Right cardiac atrium (tissue), 5 donors: ENCODE data around the gene HEXIM2. TPM values are rescaled to one million over a fixed set of nuclear protein-coding genes. Genes with fewer than 3 reads are reported as not detected.

ENCODE experiments used
- ATAC-seq, 2 donors: fragments of 200-7000 bp; cut with Tn5 transposase; one replicate each; pipeline versions ENCODE4 v1.8.0 to v1.9.1; 2020; ENCODE audit warnings: moderate library complexity in 2 of 2, mild to moderate bottlenecking in 1 of 2
- DNase-seq, 3 donors: peaks; one replicate each; pipeline ENCODE4 v3.0.0-alpha.2; 2020
- H3K27ac ChIP-seq: one replicate; pipeline ENCODE4 v1.5.1; 2013; ENCODE audit warnings: mild to moderate bottlenecking, low read length, control low read depth, moderate library complexity
- H3K27me3 ChIP-seq: one replicate; pipeline ENCODE4 v1.6.1; 2013; ENCODE audit not compliant: control insufficient read depth, insufficient read depth
- H3K4me1 ChIP-seq: one replicate; pipeline ENCODE4 v1.6.1; 2013; ENCODE audit warnings: low read length; ENCODE audit not compliant: control insufficient read depth, insufficient read depth
- H3K4me3 ChIP-seq: one replicate; pipeline ENCODE4 v1.5.1; 2013; ENCODE audit warnings: low read length, control low read depth
- H3K9me3 ChIP-seq: one replicate; pipeline ENCODE4 v1.6.1; 2013; ENCODE audit warnings: low read length; ENCODE audit not compliant: control insufficient read depth
- WGBS: extraction: QIAGEN DNeasy Blood & Tissue Kit; methylation state at CpG from one replicate; pipeline ENCODE4 v1.1.7; 2013; 5-methylcytosine and 5-hydroxymethylcytosine counted together
- intact Hi-C, 4 donors: fragments of 100-400 bp; cut with DNase I; formaldehyde crosslinking; loops; one replicate each; pipeline versions ENCODE4 v1.11.0 to v1.14.0; 2022 to 2023
- polyA plus RNA-seq: library from polyadenylated mRNA; stranded (reverse); fragments of 200-250 nt; gene quantifications from one replicate; pipeline ENCODE4 v1.2.3, GENCODE V29; 2013
- total RNA-seq, 4 donors: library from RNA; stranded (reverse); fragmentation: NEBNext Ultra II Directional; extraction: Animal tissue kit (Norgen Biotek cat#: 25700); gene quantifications; one replicate each; pipeline ENCODE4 v1.2.1, GENCODE V29; 2021
- donor health status: healthy with polysubstance abuse.
- donor health status: DM: no; HTN: yes; CAD: no.
- donor health status: DM: no; HTN: no; CAD: no.
- donor health status: DM: no; HTN: yes; CAD: no; lungs with severe emphysema.
- donor health status: DM: yes; HTN: yes; CAD: no.

HEXIM2 gene
- total and polyA plus RNA-seq, 5 donors: 3.5 to 8.2 (median 6.5) TPM

DNA sequence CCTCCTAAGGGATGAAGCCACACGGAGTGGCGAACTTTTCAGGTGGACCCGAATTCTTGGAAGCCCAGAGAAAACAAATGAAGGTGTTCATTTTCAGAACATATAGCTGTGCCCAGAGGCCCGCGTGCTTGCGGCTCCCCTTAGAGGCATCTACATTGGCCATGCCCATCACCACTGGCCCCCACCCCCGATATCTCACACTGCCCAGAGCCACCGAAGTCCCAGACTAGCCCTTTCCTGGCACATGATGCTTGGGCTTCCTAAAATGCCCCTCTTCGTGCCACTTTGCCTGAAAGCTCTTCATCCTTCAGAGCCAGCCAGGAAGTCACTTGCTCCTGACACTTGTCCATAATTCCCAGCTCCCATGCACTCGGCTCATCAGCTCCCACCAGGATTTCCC lies 15.5 kb upstream of the HEXIM2 start:
- intact Hi-C loops: loop anchor here in 3 of 4 donors (2.0 to 10.0 kb wide), 3 partner anchors 15 to 169 kb away; partner anchors contain the start of genes HEXIM2 (in 1 of the 3) and MAP3K14 (in 1 of the 3)
- no peaks in the 10 kb centered on the region for H3K27me3 ChIP-seq

DNA sequence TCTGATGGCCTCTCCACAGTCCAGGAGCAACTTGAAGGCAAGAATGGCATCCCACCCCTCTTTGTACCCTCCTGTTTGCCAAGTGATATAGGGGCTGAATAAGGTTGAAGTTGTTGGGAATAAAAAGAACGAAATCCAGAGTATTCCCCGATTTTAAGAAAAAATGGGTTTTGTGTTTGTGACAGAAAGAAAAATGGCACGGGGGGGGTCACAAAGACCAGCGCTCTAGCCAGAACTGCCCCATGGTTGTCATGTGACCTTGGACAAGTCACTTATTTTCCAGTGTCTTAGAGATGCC lies 15.1 kb upstream of the HEXIM2 start:
- intact Hi-C loops: loop anchor here in 3 of 4 donors (2.0 to 10.0 kb wide), 3 partner anchors 14 to 168 kb away; partner anchors contain the start of genes HEXIM2 (in 1 of the 3) and MAP3K14 (in 1 of the 3)
- H3K4me1 ChIP-seq: peaks cover 7% of the 10 kb centered on the region
- no peak for ATAC-seq

More for the DNA sequence above, 15.5 kb upstream of the HEXIM2 start:
- Histone ChIP-seq H3K4me1 (peaks cover 5% of the 10 kb centered on the region), H3K9me3 (no peaks in the 10 kb centered on the region), H3K4me3 (no peak overlapping the region), H3K27ac (no peak overlapping the region)
- ATAC-seq (no peak), DNase-seq (peak in 1 of 3 donors; percentile 54)
- 85% methylated on average over 10 of the region's 10 CpGs for WGBS

DNA sequence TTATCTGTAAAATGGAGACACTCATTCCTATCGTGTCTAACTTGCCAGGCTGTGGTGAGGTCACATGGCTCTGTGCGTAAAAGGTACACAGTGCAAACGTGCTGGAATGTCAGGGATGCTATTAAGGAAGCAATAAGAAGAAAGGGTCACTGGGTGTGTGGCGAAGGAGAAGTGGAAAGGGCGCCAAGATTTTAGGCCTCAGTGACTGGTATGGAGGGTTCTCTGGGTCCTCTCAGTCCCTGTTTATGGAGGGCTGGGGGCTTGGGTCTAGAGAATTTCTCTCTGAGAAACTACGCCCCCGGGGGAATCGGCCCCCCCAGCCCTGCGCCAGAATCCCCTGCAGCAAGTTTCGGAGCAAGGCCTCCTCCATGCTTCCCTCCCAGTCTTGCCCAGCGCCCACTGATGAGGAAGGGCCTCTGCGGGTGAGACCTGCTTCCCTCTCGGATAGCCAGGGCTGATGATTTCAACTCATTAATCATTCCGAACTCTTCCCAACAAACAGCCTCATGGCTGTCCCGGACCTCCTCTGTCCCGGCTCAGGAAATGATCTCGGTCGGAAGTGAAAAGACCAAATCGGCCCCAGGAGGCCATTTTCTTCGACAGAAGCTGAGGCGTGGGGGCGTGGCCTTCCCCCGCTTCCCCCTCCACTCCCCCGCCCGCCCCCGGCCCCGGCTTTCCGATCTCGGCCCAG lies 14.6 kb upstream of the HEXIM2 start:
- WGBS: 9% methylated on average over 29 of the region's 29 CpGs
- peak; percentile 0 to 7 for ATAC-seq
- intact Hi-C loops: loop anchor here in 3 of 4 donors (2.0 to 10.0 kb wide), 3 partner anchors 14 to 168 kb away; partner anchors contain the start of genes HEXIM2 (in 1 of the 3) and MAP3K14 (in 1 of the 3)
- Histone ChIP-seq H3K27ac (peak overlapping the region; percentile 99), H3K9me3 (no peaks in the 10 kb centered on the region), H3K4me1 (peaks cover 9% of the 10 kb centered on the region), H3K4me3 (peak overlapping the region; percentile 85), H3K27me3 (no peaks in the 10 kb centered on the region)
- DNase-seq: no peak

More for the DNA sequence above, 15.1 kb upstream of the HEXIM2 start:
- no peak overlapping the region for H3K4me3 ChIP-seq
- peak overlapping the region; percentile 98 for H3K27ac ChIP-seq
- H3K27me3 ChIP-seq: no peaks in the 10 kb centered on the region
- no peak for DNase-seq
- 80% methylated on average over 4 of the region's 4 CpGs for WGBS
- H3K9me3 ChIP-seq: no peaks in the 10 kb centered on the region

DNA sequence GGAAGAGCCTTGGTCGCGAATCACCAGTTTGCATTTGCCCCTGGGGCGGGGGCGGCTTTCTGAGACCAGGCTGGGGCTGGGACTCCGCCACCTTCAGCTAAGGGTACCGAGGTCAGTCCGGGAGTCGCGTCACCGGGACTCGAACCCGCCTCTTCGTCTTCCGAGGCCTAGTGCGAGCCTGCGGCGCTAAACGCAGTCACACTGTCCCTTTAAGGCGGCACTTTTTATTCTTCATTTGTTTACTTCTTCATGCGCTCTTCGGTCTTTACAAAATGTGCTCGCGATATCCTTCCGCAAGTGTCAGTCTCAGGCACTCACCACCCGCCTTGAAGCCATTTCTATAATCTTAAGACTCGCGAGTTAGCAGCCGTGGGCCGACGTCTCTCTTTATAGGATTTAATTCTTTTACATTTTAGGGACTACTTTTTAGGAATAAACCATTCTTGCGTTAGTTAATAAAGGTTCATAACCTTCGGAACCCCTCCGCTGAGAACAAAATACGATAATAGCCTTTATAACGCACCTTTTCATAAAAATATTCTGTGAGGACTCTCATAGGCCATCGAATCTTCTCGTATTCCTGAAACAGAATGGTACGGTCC lies 14.0 kb upstream of the HEXIM2 start:
- H3K4me1 ChIP-seq: peaks cover 9% of the 10 kb centered on the region
- peak; percentile 86 to 94 (median 93) for DNase-seq
- H3K27me3 ChIP-seq: no peaks in the 10 kb centered on the region
- H3K27ac ChIP-seq: peak overlapping the region; percentile 99
- H3K9me3 ChIP-seq: no peaks in the 10 kb centered on the region
- peak; percentile 17 to 34 for ATAC-seq
- under 1% methylated on average over 38 of the region's 38 CpGs for WGBS
- intact Hi-C loops: loop anchor here in 3 of 4 donors (2.0 to 10.0 kb wide), 4 partner anchors 13 to 167 kb away; partner anchors contain the start of genes ACBD4 (in 1 of the 3), HEXIM2 (in 1 of the 3) and MAP3K14 (in 1 of the 3)
- peak overlapping the region; percentile 85 for H3K4me3 ChIP-seq

DNA sequence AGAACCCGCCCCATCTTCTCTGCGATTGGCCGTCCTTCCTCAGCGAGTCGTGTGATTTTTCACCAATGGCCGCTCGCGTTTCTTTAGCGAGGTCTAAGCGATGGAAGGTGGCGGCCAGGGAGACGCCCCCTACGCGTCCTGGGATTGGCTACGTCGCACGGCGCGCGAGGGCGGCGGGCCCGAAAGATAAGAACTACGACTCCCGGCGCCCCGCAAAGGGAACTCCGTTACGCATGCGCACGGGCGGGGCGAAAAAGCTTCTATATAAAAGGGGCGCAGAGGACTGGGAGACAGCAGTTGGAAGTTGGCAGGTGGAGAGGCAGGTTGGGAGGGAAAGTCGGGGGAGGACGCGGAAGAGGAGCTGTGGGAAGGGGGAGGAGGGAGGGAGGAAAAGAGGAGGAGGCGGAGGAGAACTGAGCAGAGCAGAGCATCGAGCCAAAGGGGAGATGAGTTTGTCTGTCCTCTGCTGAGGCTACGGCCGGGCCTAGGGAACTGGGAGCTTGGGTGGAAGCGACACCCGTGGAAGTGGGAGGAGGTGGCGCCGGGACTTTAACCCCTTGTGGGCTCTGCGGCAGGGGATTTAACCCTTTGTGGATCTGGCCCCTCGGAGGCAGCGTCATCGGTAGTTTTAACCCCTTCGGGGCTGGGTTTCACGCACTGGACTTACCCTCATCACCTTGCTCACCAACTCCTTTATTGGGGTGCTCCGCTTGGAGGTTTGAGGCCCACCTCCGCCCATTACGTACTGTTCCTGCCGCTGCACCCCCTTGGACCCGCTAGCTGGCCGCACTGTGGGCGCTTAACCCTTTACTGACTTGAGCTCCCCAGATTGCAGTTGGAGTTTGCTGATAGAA lies 13.3 kb upstream of the HEXIM2 start, which contains the start of gene HEXIM1:
TSS of gene HEXIM1 (plus strand) at position 293 of the 854 bp plus-strand sequence. CDS start 716 bp downstream, outside the sequence.
- Histone ChIP-seq H3K27ac (peak within 1 kb of the TSS; percentile 99), H3K27me3 (no peaks in the 10 kb centered on the region), H3K4me1 (peaks cover 9% of the 10 kb centered on the region), H3K4me3 (peak within 1 kb of the TSS; percentile 85), H3K9me3 (no peaks in the 10 kb centered on the region)
- ATAC-seq (peak; percentile 83 to 85), DNase-seq (peak; percentile 99 to 100 (median 100))
- WGBS: under 1% methylated on average over 58 of the region's 58 CpGs
- intact Hi-C loops: loop anchor here in 3 of 4 donors (2.0 to 10.0 kb wide), 3 partner anchors 14 to 166 kb away; partner anchors contain the start of genes ACBD4 (in 1 of the 3) and MAP3K14 (in 1 of the 3)

DNA sequence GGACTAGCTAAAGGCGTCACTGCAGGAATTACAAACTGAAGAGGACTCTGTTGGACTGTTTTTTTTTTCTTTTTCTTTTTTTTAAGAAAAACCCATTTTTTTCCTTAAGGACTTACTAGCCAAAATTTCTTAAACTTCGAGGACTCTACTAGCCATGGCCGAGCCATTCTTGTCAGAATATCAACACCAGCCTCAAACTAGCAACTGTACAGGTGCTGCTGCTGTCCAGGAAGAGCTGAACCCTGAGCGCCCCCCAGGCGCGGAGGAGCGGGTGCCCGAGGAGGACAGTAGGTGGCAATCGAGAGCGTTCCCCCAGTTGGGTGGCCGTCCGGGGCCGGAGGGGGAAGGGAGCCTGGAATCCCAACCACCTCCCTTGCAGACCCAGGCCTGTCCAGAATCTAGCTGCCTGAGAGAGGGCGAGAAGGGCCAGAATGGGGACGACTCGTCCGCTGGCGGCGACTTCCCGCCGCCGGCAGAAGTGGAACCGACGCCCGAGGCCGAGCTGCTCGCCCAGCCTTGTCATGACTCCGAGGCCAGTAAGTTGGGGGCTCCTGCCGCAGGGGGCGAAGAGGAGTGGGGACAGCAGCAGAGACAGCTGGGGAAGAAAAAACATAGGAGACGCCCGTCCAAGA lies 12.5 kb upstream of the HEXIM2 start:
- peaks cover 9% of the 10 kb centered on the region for H3K4me1 ChIP-seq
- peak overlapping the region; percentile 98 for H3K27ac ChIP-seq
- H3K9me3 ChIP-seq: no peaks in the 10 kb centered on the region
- no peaks in the 10 kb centered on the region for H3K27me3 ChIP-seq
- under 1% methylated on average over 32 of the region's 32 CpGs for WGBS
- ATAC-seq: peak; percentile 67 to 71
- H3K4me3 ChIP-seq: peak overlapping the region; percentile 82
- intact Hi-C loops: loop anchor here in 3 of 4 donors (2.0 to 10.0 kb wide), 3 partner anchors 14 to 166 kb away; partner anchors contain the start of genes ACBD4 (in 1 of the 3) and MAP3K14 (in 1 of the 3)
- peak; percentile 89 to 96 (median 95) for DNase-seq

DNA sequence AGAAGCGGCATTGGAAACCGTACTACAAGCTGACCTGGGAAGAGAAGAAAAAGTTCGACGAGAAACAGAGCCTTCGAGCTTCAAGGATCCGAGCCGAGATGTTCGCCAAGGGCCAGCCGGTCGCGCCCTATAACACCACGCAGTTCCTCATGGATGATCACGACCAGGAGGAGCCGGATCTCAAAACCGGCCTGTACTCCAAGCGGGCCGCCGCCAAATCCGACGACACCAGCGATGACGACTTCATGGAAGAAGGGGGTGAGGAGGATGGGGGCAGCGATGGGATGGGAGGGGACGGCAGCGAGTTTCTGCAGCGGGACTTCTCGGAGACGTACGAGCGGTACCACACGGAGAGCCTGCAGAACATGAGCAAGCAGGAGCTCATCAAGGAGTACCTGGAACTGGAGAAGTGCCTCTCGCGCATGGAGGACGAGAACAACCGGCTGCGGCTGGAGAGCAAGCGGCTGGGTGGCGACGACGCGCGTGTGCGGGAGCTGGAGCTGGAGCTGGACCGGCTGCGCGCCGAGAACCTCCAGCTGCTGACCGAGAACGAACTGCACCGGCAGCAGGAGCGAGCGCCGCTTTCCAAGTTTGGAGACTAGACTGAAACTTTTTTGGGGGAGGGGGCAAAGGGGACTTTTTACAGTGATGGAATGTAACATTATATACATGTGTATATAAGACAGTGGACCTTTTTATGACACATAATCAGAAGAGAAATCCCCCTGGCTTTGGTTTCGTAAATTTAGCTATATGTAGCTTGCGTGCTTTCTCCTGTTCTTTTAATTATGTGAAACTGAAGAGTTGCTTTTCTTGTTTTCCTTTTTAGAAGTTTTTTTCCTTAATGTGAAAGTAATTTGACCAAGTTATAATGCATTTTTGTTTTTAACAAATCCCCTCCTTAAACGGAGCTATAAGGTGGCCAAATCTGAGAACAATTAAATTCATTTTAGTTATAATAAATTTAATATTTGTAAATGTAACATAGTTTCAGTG lies 11.7 kb upstream of the HEXIM2 start:
- peak; percentile 7 to 22 for ATAC-seq
- intact Hi-C loops: loop anchor here in 3 of 4 donors (2.0 to 10.0 kb wide), 3 partner anchors 15 to 165 kb away; partner anchors contain the start of genes ACBD4 (in 1 of the 3) and MAP3K14 (in 1 of the 3)
- H3K27me3 ChIP-seq: no peaks in the 10 kb centered on the region
- peak overlapping the region; percentile 98 for H3K27ac ChIP-seq
- peak overlapping the region; percentile 82 for H3K4me3 ChIP-seq
- DNase-seq: peak; percentile 77 to 91 (median 90)
- H3K9me3 ChIP-seq: no peaks in the 10 kb centered on the region
- under 1% methylated on average over 56 of the region's 56 CpGs for WGBS
- H3K4me1 ChIP-seq: peaks cover 9% of the 10 kb centered on the region

DNA sequence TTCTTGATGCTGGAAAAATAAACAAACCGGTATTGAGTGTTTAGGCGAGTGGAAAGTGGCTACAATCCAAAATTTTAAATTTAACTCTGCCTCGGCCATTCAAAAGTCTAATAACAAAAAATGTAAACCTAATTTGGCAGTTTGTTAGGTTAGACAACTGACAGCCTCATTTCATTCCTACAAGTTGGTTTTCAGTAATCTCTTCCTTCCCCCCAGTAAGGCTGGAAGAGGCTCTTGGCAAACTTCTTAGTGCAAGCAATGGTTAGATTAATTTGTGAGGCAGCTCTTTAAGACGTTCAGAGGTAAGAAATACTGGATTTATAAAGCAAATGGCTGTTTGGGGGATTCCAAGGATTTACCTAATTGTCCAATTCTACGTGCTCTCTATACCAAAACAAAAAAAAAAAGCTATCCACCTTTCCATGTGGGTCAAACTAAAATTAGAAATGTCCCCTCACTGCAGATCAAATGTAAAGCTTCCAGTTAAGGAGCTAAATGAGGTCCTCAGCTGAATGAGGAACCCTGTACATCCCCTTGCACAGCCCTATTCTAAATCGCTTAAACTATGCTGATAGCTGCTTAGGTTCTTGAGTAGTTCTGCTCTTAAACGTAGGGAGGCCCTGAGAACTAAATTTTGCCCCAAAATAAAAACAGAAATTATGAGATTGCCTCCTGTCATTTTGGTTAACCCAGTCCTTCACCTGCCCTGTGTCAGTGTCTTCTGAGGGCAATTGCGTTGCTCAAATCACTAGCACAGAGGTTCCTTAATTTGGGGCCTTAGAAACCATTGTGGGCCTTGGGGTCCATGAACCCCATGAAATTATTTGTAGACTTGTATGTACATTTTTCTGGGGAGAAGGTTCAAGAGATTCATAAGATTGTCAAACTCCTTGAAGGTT lies 10.5 kb upstream of the HEXIM2 start:
- H3K4me3 ChIP-seq: peak overlapping the region; percentile 82
- peaks cover 11% of the 10 kb centered on the region for H3K4me1 ChIP-seq
- DNase-seq: no peak
- no peak for ATAC-seq
- no peaks in the 10 kb centered on the region for H3K9me3 ChIP-seq
- no peaks in the 10 kb centered on the region for H3K27me3 ChIP-seq
- H3K27ac ChIP-seq: peak overlapping the region; percentile 30
- 21% methylated on average over 8 of the region's 8 CpGs for WGBS
- intact Hi-C loops: no loop called here
